Activated T-cell treated with anti-CD3 and anti-CD28 coated beads for 1 hour (primary cell): ENCODE data around the gene HTRA1.

Experiments used
- DNase-seq: peaks from one replicate; pipeline ENCODE4 v3.0.0-alpha.2; 2020; ENCODE audit warnings: low read depth

HTRA1 gene

DNA sequence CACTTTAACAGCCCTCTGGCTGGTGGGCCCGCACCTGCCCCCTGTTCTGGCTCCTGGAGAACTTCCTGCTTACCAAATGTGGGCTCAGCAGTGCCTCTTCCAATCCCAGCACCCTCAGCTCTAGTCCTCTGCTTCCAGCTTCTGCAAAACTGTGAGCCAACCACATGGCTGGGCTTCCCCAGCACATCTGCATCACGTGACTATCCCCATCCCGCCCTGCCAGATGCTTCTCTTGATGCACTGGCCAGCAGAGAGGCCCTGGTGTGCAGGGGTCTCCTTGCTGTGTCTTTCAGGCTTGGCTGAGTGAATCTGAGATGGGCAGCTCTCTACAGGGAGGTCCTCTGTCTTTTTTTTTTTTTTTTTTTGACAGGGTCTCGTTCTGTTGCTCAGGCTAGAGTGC lies 55.4 kb downstream of the HTRA1 start:
- no peak for DNase-seq

DNA sequence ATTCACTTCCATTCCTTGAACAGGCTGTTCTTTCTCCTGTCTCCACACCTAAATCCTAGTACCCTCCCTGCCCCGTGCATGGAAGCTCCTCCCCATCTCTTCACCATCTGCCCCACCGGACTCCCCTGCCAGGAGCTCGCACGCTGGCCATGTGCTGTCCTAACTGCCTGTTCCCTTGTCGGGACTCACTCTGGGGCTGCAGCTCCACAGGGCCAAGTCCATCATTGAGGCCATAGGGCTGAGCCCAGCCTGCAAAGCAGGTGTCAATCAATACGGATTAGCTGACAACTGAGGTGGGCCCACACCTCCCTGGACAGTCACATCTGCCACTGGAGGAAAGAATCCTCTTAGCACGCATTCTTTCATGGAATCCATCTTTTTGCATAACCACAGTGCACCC lies 57.8 kb downstream of the HTRA1 start:
- no peak for DNase-seq

DNA sequence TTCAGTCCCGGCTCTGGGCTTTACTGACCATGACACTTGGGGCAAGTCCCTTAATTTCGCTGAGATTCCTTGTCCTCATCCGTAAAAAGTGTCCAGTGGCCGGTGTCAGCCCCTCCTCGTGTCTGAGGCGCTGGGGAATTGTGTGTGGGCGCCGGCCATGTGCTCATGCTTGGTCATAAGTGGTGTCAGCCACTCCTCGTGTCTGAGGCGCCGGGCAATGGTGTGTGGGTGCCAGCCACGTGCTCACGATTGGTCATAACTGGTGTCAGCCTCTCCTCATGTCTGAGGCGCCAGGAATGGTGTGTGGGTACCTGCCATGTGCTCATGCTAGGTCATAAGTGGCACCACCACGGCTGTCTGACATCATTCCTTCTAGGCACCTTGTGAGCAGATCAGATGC lies 58.5 kb downstream of the HTRA1 start:
- no peak for DNase-seq

DNA sequence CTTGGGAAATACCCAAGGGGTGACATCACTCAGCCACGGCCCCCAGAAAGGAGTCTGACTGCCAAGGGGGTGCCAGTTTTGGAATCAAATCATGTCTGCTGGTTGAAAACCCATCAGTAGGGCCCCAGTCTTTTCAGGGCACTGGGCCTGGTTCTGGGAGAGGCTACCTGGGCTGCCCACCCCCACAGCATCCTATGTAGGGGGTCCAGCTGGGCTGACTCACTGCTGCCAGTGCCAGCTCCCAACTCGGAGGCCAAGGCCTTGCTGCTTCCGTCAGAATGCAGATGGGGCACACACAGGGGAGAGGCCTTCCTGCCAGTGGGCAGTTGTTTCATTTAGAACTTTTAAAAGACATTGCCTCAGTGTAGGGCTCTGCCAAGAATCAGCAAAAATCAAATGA lies 59.7 kb downstream of the HTRA1 start:
- no peak for DNase-seq

DNA sequence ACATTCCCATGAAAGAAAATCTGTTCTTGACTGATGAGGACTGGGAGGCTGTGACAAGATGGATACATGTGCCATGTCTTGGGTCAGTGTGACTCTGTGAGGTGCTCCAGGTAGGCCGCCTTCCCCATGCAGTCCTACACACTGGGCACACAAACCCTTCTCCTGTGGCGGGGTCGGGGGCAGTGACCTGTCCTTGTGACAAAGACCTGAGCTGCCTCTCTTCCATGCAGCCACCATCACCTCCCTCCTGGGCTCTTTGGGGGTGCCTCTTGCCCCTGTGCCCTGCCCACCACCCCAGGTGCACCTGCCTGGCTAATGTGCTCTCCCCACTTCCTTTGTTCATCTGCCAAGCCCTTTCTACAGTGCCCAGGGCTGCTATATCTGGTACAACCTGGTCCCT lies 63.5 kb downstream of the HTRA1 start:
- DNase-seq: no peak

DNA sequence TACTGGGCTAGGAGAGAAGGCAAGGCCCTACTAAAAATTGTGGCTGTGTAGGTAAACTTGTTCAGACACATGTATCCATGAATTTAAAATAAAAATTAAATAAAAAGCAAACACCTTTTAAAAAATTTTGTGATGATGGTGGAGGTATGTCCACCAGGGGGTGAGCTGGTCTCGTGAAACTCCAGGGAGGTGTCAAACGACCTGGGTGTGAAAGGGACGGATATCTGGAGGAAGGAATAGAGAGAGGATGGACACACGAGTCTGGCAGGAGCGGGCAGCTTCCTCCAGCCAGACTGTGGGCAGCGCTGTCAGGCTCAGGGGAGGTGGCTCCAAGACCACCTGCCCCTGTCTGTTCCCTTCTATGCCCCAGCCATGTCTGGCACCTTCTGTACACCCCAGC lies 64.4 kb downstream of the HTRA1 start:
- DNase-seq: no peak

DNA sequence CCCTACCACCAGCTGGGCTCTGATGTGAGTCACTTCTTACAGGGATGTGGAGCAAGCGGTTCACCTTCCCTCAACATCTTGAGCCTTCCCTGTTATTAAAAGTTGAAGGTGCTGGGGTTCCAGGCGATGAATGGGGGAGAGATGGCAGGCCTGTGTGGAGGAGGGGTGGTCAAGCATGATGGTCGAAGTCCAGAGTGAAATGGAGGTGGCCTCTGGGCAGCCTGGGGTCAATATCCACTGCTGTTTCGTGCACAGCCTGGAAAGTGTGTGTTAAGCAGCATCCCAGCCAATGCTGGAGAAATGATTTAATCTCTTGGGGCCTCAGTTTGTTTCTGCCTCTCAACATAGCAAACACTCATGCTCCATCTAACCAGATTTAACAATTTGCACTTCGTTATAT lies 65.5 kb downstream of the HTRA1 start:
- DNase-seq: no peak

DNA sequence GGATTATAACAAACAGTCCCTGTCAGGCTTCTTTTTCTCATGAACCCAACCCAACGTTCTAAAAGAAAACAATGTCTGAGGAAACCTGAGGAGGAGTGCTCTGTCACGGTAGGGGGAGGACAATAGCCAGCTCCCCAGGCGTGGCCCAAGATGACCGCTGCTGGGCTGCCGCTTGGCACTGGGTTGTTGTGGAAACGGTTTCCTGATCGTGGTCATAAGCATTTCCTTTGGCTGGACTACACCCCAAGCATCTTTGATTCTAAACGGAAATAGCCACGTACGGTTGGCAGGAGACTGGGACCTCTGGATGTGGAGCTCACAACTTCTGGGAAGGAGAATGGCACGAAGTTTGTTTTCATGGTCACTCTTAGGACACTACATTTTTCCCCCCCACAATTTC lies 68.8 kb downstream of the HTRA1 start:
- no peak for DNase-seq

DNA sequence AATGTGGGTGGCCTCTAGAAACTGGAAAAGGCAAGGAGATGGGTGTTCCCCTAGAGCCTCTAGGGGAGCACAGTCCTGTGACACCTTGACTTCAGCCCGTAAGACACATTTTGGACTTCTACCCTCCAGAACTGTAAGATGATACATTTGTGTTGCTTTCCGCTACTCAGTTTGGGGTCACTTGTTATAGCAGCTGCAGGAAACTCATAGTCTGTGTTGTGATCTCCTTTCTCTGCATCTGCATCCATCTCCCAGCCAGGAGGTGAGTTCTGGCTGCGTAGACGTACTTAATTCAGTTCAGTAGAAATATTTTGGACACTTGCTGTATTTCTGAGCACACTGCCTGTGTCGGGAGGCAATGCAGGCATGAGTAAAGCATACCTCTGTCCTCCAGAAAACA lies 69.9 kb downstream of the HTRA1 start:
- no peak for DNase-seq

DNA sequence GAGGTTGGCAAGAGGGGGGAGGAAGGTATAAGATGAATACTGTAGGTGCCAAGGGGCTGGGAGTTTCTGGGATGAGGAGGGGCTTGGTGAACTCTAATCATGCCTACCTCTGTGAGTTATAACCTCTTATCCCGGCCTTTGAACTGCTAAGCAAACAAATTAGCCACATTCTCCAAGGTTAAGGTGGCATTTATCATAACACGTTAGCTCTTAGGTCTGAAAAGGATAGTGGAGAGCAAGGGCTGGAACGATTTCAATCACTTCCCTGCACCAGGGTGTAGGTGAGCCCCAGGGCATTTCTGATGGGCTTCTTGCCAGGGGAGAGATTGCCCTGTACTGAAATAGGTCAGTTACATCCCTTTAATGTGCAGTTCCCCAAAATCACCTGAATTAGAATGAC lies 70.6 kb downstream of the HTRA1 start:
- no peak for DNase-seq

DNA sequence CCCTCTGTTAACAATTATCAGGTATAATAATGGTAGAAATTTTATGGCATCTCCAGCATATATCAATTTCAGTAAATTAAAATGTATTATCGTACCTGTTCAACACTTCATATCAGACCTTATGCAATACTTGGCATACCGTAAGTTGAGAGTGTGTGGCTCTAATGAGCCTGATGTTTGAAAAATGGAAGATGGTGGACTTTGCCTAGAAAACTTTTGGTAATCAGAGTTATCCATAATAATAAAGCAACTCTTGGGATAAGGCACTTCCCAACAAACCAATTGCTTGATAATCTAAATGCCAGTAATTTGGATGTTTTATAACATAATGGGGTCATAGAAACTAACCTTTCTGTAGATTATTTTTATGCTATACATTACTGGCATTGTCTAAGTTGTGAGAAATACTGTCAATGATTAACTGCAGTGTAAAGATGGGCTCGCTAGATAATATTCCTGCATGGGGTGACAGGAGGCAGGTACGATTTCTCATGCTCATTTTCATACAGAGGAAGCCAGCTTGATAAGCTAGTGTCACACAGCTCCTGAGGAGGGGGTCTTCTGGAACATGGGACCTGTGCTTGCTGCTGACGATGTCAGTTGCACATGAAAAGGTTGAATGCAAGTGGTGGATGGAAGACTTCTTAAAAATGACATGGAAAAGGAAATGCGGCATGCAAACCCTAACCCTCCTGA lies 71.4 kb downstream of the HTRA1 start:
- DNase-seq: no peak

DNA sequence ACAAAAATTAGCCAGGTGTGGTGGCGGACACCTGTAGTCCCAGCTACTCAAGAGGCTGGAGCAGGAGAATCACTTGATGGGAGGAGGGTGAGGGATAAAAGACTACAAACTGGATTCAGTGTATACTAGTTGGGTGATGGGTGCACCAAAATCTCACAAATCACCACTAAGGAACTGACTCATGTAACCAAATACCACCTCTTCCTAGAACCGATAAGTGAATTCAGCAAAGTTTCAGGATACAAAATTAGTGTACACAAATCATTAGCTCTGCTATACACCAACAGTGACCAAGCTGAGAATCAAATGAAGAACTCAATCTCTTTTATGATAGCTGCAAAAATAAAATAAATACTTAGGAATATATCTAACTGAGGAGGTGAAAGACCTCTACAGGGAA lies 76.2 kb downstream of the HTRA1 start:
- DNase-seq: no peak

DNA sequence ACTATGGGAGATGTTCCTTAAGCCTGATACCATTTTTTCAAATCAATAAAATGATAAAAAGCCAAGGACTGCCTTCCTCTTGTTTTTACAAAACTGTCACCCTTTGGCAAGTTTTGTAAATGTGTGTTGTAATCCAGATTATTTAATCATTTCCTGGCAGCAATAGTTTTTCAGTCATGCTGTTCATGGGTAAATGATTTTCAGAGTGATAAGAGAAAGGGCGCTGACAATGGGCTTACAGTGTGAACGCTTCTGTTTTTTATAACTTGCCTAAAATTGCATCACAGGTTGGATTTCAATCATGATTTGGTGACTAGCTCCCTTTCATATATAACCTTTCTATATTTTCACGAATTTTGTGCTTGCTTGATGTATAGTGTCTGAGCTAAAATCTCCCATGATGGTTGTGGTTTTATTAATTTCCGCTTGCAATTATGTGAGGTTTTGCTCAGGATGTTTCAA lies 80.2 kb downstream of the HTRA1 start:
- no peak for DNase-seq

DNA sequence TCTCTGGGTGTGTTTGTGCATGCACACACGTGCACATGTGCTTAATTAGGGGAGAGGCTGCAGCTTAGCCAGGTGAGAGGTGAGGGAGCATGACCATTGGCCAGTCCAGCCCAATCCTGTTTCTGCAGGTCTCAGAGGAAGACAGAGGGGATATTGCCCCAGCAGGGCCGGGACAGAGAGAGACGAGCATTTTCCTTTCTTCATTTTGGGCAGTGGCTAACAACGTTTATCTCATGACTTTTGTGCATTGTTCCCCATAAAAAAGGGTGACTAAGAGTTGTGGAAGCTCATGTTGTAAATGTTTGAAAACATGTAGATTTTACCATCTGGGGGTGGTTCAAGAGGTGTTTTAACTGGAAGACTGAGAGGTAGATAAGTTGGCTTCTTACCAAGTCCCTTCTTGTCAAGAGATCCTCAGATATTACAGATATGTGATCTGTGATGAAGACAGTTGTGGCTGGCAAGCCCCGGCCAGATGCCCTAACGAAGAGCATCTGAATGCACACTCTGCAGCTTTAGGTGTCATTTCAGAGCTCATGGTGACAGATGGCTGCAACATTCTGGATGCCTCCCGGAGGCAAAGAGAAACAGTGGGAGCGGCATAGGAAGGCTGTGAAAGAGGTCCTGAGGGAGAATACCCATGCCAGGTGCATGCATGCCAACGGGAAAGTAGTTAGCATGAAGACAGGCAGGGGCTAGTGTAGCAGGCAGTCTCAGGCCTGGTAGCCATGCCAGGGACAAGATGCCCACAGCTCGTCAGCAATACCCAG lies 82.5 kb downstream of the HTRA1 start:
- no peak for DNase-seq

DNA sequence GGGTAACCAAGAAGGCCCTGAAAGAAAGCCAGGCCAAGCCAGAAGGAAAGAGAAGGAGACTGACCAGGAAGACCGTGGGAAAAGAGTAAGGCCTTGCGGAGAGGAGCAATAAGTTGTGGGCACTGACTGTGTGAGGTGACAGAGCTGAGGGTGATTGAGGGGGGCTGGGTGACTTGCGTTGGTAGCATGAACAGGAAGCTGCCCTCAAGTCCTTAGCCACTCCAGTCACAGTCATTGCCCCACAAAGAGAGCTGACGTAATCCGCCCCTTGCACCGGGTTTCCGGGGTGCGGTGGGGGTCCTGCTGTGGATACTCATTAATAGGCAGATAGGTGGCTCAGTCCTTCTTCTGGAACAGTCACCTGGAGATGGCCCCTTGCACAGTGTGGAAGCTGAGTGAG lies 83.1 kb downstream of the HTRA1 start:
- no peak for DNase-seq

DNA sequence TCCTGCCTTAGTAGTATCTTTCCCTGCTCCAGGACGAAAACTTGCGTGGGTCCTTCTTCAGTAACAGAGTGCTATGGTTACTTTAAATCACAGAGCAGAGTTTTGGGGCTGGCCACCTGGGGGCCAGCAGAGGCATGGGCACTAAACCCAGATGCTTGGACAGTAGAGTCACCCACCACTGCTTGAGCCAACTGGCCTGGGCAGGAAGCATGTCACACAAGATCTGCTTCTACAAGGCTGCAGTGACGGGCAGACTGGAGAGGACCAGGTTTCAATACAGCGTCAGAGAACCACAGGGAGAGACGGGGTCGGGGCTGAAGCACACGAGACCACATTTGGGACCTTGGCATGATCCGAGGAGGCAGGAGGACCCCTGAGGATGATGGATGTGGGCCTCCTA lies 84.9 kb downstream of the HTRA1 start:
- DNase-seq: no peak

DNA sequence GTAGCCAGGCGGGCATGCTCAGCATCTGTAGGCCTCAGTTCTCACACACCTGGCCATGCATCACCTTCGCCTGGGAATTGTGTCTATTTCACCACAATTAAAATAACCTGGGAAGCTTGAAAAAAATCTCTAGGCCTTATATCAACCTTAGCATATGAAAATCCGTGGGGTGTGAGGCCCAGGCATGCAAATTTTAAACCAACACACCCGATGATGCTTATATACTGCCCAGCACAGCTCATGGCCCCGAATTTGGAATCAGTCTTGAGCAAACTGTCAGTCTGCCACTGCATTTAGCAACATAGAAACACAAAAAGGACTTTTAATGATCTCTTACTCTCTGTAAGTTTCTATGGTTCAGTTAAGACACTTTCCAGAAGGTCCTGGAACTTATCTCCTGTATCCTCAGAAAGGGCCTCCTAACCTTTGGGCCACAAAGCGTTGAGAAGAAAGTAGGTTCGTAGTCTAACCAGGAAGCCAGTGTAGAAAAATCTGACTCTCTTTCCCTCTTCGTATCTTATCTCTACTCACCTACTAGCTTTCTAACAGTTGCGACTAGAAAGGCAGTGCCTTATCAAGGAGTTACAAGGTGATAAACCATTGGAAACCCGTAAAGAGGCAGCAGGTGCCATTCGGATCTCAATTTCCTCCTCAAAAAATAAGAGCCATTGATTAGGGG lies 87.2 kb downstream of the HTRA1 start:
- DNase-seq: no peak

DNA sequence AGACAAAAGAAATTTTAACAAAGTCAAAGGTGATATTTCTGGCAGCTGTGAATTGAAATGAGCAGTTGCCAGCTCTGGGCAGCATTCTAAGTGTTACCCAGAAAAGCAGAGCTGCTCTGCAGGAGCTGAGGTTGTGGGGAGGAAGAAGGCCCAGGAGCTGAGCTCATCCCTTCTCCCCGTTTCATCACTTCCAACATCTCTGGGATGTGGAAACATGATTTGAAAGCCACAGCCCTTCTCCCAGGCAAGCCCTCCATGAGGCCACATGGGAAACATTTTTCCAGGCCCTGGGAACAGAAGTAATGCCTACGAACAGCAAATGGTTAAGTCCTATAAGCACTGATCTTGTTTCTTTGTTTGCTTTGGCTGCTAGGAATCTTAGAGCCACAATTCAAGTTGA lies 88.3 kb downstream of the HTRA1 start:
- DNase-seq: no peak

DNA sequence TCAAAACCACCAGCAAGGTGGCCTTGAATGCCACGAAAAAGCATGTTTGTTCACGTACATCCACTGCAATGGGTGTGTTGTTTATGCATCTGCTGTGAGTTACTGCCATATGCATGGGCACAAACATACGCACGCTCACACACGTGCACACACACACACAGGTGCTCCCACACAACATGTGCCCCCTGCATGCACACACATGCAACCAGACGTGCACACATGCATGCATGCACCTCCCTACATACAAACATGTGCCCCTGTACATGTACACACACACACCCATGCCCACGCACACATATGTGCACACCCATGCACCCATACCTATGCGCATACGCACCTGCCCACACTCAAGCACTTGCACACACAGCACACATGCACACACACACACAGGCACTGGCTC lies 89.1 kb downstream of the HTRA1 start:
- no peak for DNase-seq

DNA sequence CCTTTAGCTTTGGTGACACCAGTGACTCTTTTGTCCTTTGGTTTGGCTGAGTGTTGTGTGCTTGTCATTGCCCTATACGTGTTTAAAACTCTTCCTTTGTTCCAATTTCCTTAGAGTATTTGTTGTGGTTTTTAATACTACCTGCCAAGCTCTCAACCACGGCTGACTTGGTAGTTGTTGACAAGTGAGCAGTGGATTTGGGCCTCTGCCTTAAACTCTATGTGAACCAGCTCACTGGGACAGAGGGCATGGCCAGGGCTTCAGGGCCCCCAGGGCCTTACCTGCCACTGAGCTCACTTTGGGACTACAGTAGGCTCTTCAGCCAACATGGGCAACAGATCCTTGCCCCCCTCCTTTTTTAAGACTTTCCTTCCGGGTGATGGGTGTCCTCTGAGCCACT lies 89.6 kb downstream of the HTRA1 start:
- DNase-seq: no peak

DNA sequence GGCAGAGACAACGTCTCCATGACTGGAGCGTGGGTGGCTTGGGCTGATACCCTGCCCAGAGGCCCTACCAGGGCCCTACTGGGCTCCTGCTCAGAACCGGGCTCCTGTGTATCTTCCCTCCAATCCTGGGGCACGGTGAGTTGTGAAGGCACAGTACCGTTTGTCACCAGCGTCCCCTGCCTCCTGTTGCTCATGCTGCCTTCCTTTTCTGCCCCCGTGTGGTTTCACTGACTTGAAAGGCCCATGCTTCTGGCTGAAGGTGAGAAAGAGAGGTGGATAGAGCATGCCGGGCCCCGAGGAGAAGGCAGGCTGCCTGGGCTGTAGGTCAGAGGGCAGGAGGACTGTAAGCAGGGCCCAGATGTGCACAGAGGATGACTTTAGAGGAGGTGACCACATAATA lies 90.1 kb downstream of the HTRA1 start:
- no peak for DNase-seq

DNA sequence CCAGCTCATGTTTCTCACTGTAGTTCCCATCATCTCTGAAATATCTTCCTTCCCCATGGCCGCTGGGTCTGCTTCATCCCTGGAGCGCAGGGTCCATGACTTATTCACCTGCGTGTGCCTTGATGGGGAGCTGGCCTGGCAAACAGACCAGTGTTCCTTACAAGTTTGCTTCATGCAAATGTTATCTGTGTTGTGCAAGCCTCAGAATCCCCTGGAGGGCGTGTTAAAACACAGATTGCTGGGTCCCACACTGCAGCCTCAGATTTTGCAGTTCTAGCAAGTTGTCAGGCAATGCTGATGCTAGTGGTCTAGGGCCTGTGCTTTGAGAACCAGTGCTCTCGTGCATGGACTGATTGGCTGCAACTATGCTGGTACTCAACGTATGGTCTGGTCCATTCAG lies 92.0 kb downstream of the HTRA1 start:
- no peak for DNase-seq
